HG03064 (cell line): Measurements from ENCODE around the gene TMEM59L.
A peak's percentile ranks its signal among the peaks of the same experiment; 100 is the strongest.
"Not testable (repeated sequence)": the region's sequence is repeated elsewhere in the genome, so short reads cannot be mapped to it uniquely, and the experiment has no call there.

Source experiments
- ATAC-seq: cut with Tn5 transposase; IDR thresholded peaks from one replicate; pipeline ENCODE4 v1.9.1; 2021; ENCODE audit warnings: low read depth; ENCODE audit not compliant: unreplicated experiment

Gene TMEM59L

GRCh38 chr19:18612772-18613588 is at the start of gene TMEM59L:
Gene TMEM59L (plus strand): TSS chr19:18612870. CDS start chr19:18612959, 89 bp downstream.
- ATAC-seq: no peak

GRCh38 chr19:18566953-18567352 is 45.7 kb upstream of the TMEM59L start:
- ATAC-seq: no peak

GRCh38 chr19:18568367-18568766 is 44.3 kb upstream of the TMEM59L start:
- ATAC-seq: no peak

- peak; percentile 73 for ATAC-seq
These were observed 40.9 kb upstream of the TMEM59L start, which contains the start of gene UBA52 for GRCh38 chr19:18571564-18572344. Gene UBA52 (plus strand): TSS chr19:18571857. CDS start chr19:18573301, 1,444 bp downstream.

- ATAC-seq: no peak
These were observed 37.9 kb upstream of the TMEM59L start for GRCh38 chr19:18574691-18575291.

- no peak for ATAC-seq
These were observed 36.3 kb upstream of the TMEM59L start for GRCh38 chr19:18576383-18576782.

GRCh38 chr19:18577365-18577914 is 35.2 kb upstream of the TMEM59L start:
- ATAC-seq: no peak

GRCh38 chr19:18580311-18580710 is 32.4 kb upstream of the TMEM59L start:
- no peak for ATAC-seq

GRCh38 chr19:18586306-18586705 is 26.4 kb upstream of the TMEM59L start:
- ATAC-seq: no peak

GRCh38 chr19:18587561-18587960 is 25.1 kb upstream of the TMEM59L start:
- ATAC-seq: no peak

GRCh38 chr19:18587962-18588610 is 24.6 kb upstream of the TMEM59L start:
- no peak for ATAC-seq

GRCh38 chr19:18588611-18589379 is 23.9 kb upstream of the TMEM59L start, which contains the start of gene REX1BD:
Gene REX1BD (plus strand): TSS chr19:18588798. CDS start chr19:18588802, 4 bp downstream.
- ATAC-seq: peak; percentile 67

- no peak for ATAC-seq
These were observed 23.0 kb upstream of the TMEM59L start for GRCh38 chr19:18589380-18590272.

GRCh38 chr19:18590273-18591272 is 22.1 kb upstream of the TMEM59L start:
- ATAC-seq: no peak

- no peak for ATAC-seq
These were observed 20.8 kb upstream of the TMEM59L start for GRCh38 chr19:18591735-18592385.

- ATAC-seq: not testable (repeated sequence)
These were observed 19.9 kb upstream of the TMEM59L start for GRCh38 chr19:18592732-18593131.
